GM19468 (cell line): Measurements from ENCODE around the gene ZNF776.
"Not testable (repeated sequence)": the region's sequence is repeated elsewhere in the genome, so short reads cannot be mapped to it uniquely, and the experiment has no call there.

Experiments
- ATAC-seq: cut with Tn5 transposase; IDR thresholded peaks from one replicate; pipeline ENCODE4 v1.9.1; 2021; ENCODE audit warnings: mild to moderate bottlenecking, moderate library complexity, moderate number of reproducible peaks; ENCODE audit not compliant: unreplicated experiment; ENCODE audit errors: extremely low read depth

The ZNF776 gene

GRCh38 chr19:57746580-57747471, at the start of gene ZNF776:
Gene ZNF776 (plus strand): TSS chr19:57746815. CDS start chr19:57747059, 244 bp downstream.
- peak; percentile 86 for ATAC-seq

DNA sequence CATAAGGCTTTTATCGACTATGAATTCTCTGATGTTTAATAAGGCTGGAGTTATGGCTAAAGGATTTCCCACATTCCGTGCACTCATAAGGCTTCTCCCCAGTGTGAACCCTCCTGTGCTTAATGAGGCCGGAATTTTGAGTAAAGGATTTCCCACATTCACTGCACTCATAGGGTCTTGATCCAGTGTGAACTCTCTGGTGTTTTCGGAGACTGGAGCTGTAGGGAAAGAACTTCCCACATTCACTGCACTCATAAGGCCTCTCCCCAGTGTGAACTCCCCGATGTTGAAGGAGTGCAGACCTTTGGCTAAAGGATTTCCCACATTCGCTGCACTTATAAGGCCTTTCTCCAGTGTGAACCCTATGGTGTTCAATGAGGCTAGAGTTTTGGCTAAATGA, 45.0 kb upstream of the ZNF776 start:
- ATAC-seq: no peak

- ATAC-seq: no peak
Observed at GRCh38 chr19:57706346-57706745, 40.3 kb upstream of the ZNF776 start.

- no peak for ATAC-seq
Observed at GRCh38 chr19:57708641-57709361, 37.8 kb upstream of the ZNF776 start, which contains the start of gene ZNF154. Gene ZNF154 (minus strand): TSS chr19:57709204. CDS start chr19:57708971, 233 bp downstream.

DNA sequence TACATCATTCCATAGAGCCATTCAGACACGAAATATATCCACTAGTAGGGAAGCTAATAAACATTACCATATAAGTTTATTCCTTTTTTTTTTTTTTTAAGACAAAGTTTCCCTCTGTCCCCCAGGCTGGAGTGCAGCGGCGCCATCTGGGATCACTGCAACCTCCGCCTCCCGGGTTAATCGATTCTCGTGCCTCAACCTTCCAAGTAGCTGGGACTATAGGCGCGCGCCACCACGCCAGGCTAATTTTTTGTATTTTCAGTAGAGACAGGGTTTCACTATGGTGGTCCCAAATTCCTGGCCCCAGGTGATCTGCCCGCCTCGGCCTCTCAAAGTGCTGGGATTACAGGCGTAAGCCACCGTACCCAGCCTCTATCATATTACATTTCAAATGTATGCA, 37.0 kb upstream of the ZNF776 start:
- ATAC-seq: no peak

DNA sequence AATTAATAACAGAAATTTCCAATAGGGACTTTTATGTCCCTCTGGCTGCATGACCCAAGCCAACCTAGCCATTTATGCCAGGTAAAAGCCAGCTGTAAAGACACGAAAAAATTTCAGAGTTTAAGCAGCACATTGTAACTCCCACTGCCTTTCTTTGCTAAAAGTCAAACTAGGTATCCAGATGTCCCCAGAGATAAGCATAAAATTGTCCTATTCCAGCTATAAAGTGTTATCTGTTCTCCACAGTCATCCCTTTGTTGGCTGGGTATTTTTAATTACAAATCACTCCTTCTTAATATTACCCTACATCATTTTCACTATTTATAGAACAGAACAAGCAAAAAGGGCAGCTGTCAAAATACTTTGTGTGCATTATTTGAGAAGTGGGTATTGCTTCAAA, 34.4 kb upstream of the ZNF776 start:
- ATAC-seq: no peak

DNA sequence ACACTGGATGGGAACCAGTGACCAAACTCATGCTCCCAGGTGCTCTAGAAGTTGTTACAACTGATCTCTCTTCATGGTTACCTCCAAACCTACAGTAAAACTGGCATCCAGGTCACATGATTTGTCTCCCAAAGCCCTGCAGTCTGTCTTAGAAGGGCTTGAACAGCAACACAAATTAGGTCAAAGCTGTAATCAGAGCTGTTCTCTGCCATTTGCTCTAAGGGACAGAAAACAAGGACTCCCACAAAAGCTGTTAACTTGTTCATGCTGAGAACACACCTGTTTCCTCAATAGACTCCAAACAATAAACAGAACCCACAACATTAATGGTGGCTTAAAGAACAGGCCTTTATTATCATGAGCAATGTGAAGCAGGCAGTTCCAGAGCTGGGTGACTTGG, 27.2 kb upstream of the ZNF776 start:
- ATAC-seq: no peak

GRCh38 chr19:57719901-57720519, 26.6 kb upstream of the ZNF776 start:
- ATAC-seq: no peak

- ATAC-seq: no peak
Observed at GRCh38 chr19:57720878-57721277, 25.7 kb upstream of the ZNF776 start.

GRCh38 chr19:57738320-57738719, 8.3 kb upstream of the ZNF776 start:
- not testable (repeated sequence) for ATAC-seq

DNA sequence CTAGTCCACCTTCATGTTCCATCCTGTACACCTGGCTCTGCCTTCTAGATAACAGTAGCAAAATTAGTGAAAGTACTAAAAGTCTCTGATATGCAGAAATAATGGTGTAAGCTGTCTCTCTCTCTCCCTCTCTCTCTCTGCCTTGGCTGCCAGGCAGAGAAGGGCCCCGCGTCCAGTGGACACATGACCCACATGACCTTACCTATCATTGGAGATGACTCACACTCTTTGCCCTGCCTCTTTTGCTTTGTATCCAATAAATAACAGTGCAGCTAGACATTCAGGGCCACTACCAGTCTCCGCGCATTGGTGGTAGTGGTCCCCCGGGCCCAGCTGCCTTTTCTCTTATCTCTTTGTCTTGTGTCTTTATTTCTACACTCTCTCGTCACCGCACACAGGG, 7.8 kb upstream of the ZNF776 start:
- ATAC-seq: not testable (repeated sequence)

DNA sequence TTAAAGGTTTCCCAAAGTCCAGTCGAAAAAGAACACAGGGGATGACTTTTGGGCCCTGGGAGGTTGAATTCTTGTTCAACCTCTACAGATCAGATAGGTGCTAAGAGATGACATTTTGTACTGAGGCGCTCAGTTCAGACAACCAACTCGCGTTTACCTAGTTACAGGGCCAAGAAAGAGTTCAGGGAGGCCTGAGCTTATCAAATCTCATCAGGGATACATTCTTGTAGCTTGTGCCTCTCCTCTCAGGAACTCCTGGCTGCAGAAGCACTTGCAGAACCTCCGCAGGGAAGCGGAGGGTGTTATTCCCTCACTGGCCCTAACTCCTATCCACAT, 825 bp downstream of the ZNF776 start:
- ATAC-seq: no peak

DNA sequence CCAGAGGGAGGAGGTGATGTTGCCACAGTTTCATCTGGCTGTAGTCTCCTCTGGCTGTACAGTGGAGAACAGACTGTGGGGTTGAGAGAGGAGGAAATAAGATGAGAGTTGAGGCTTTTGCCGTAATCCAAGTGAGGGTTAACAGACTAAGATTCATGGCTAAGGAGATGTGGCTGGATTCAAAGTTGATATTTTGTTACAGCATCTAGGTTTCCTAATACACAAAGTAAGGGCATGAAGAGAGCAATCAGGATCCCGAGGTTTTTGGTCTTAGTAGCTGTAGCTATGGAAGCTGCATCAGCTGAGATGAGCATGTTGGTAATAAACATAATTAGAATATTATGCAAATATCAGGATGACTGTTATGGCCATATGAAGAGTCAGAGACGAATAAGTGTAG, 1.4 kb downstream of the ZNF776 start:
- no peak for ATAC-seq

GRCh38 chr19:57754091-57754673, 7.6 kb downstream of the ZNF776 start:
- ATAC-seq: no peak

- no peak for ATAC-seq
Observed at GRCh38 chr19:57755031-57755430, 8.4 kb downstream of the ZNF776 start.

- ATAC-seq: no peak
Observed at GRCh38 chr19:57757941-57758340, 11.3 kb downstream of the ZNF776 start.

DNA sequence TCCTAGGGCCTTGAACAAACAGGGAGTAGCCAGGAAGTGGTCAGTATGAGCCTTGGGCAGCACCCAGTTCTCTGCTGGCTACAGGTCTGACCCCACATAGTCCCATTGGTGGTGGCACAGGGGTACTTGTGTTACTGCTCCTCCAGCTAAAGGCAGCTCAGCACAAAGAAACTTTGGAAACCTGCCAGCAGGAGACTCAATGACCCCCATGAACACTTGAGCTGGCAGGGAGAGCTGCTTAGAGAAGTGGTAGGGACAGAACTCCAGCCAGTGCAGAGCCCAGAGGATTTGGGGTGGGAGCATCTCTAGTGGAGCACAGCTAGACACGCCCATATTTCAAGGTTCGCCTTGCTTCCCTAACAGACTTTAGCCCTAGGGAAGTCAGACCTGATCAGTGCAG, 12.5 kb downstream of the ZNF776 start:
- ATAC-seq: no peak

GRCh38 chr19:57769345-57770131, 22.9 kb downstream of the ZNF776 start, which contains the start of gene ZNF586:
Gene ZNF586 (plus strand): TSS chr19:57769676. CDS start chr19:57769843, 167 bp downstream.
- peak; percentile 88 for ATAC-seq

DNA sequence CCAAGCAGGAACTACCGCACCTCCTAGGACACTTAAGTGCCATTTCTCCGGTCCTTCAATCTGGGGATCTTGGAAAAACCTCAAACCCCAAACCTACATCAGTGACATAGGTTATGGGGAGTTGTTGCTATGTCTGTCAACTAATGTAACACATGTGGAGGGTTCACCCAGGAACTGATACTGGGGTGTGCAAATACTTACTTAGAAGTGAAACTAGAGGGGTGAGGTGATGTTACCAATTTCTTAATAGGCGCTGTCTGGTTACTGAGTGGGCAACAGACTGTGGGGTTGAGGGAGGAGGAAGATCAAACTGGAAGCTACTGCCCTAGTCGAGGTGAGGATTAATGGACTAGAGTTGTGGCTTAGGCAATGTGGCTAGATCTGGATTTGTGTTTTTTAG, 24.8 kb downstream of the ZNF776 start:
- ATAC-seq: no peak

DNA sequence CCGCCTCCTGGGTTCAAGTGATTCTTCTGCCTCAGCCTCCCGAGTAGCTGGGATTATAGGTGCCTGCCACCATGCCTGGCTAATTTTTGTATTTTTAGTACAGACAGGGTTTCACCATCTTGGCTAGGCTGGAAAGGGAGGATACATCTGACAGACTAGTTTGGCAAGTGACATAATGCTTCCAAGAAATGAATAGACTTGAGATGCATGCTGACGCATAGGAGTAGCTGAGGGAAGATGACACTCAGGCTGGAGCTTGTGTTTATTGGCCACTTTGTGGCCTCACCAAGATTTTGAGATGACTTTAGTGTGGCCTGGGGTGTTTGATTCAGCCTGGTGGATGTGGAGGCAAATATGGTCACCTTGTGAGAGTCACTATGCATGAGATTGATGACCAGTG, 26.9 kb downstream of the ZNF776 start:
- no peak for ATAC-seq
